ENCODE results near the gene SFXN2.
"Not testable (repeated sequence)": the region's sequence is repeated elsewhere in the genome, so short reads cannot be mapped to it uniquely, and the experiment has no call there.

The SFXN2 gene

DNA sequence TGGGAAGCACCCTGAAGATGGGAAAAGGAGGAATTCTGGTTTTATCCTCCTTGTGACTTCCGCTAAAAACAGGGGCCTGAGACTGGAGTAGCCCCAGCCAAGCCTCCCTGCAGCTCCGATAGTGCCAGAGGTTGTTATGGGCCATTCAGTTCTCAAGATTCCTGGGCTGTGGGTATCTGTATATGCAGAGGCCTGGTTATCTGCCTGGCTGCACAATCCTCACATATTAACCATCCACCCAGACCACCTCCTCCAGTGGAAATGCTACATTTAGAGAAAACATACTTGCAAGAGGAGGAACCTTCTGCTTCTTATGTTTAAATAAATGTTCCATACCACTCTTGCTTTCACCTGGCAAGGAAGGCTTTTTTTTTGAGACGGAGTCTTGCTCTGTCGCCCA lies 34.8 kb upstream of the SFXN2 start:
- no peak for DNase-seq

DNA sequence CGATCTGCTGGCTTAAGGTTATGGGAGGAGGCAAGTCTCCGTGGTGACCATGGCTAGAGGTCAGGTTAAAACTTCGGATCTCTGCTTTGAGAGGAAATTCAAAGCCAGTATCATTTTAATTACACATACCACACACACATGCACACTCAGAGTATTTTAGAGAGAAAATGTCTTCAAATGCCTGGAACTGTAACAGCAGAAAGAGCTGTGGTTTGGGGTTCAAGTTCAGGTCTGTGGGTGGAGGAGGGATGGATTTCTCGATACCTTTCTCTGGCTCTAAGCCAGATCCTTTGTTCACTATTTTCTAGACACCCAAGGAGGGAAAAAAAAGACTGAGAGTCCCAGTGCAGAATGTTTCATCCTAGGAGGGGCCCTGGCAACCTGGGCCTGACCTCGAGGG lies 32.7 kb upstream of the SFXN2 start:
- DNase-seq, result no peak

DNA sequence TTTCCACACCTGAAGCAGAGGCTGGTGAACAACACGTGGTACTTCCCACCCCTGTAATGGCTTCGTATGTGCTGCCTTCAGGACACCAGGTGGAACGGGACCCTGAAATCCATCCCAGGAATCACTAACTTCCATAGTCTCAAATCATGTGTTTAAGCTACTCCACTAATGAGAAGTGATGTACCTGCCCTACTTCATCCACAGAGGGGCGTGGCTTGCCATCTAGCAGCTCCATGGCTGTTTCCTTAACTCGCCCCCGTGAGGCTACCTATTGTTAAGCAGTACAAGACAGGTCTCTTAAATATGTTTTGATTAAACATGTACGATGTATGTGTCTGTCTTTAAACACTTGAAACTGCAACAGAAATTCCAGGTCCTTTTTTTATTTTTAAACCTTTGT lies 32.0 kb upstream of the SFXN2 start:
- peak in 1 of 51 donors; percentile 2 for DNase-seq

DNA sequence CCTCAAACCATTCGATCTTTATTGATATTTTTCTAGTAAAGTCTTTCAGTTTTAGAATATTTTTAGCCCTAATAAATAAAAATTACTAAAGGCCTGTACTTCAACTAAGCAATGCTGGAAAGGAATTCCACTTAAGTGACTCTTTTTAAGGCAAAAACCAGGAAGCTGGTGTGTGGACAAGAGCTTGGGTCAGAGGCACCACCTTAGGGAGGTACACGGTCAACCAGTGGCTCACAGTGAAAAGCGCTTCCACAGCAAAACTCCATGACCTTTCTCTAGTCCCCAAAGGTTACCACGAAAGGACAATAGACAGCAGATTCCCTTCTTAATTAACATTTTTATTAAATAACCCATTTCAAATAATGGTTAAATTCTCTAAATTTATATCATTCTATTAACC lies 31.5 kb upstream of the SFXN2 start:
- no peak for DNase-seq

DNA sequence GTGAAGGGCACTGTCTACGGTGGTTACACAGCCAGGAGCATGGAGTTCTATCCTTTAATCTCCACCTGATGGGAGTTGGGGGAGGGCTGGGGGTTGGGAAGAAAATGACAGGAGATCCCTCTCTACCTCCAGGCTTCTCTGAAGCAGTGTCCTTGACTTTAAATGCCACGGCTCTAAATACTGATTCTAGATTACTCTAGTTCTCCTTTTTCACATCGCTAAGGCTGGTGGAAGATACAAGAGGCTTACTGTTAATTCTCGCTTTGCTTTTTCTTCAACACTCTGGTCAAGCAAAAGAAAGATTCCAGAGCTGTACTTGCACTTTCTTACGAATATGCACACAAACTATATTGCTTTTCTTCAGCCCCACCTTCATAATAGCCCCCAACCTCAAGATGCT lies 30.7 kb upstream of the SFXN2 start:
- no peak for DNase-seq

DNA sequence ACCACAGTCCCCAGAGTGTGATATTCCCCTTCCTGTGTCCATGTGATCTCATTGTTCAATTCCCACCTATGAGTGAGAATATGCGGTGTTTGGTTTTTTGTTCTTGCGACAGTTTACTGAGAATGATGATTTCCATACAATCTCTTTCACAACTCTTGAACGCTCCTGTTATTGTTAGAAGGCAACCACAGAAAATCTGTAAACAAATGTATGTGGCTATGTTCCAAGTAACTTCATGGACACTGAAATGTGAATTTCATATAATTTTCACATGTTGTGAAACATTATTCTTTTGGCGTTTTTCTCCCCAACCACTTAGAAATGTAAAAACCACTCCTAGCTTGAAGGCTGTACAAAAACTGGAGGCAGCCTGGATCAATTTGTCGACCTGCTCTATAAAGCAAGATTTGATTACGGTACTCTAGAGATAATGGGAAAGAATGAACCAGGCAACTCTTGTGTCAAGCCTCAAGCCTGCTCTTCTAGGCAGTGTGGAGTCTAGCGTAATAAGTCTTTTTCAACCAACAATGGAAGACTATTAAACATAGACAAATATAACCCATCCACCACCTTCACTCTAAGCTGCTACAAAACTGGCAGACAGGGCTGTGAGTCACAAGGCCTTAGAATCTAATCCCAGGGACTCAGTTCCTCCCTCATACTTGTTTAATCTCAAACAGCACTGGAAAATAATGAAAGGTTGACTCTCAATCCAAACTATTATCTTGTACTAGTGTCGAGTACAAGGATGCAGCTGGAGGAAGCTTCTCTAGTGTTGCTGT lies 23.0 kb upstream of the SFXN2 start:
- DNase-seq, result no peak

DNA sequence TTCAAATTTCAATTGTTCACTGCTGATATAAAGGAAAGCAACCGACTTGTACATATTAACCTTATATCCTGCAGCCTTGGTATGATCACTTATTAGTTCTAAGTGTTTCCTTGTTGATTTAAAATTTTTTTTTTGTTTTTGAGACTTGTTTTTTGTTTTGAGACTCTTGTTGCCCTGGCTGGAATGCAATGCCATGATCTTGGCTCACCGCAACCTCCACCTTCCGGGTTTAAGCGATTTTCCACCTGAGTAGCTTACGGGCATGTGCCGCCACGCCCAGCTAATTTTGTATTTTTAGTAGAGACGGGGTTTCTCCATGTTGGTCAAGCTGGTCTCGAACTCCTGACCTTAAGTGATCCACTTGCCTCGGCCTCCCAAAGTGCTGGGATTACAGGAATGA lies 19.0 kb upstream of the SFXN2 start:
- not testable (repeated sequence) for DNase-seq

DNA sequence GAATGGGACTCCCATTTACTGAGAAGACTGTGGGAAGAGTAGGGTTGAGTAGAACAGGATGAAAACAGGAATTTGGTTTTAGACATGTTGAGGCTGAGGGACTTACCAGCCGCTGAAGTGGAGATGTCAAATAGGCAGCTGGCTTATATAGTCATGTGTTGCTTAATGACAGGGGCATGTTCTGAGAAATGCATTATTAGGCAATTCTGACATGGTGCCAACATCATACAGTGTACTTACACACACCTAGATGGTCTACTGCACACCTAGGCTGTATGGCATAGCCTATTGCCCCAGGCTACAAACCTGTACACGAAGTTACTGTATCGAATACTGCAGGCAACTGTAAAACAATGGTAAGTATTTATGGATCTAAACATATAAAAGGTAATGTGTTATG lies 17.7 kb upstream of the SFXN2 start:
- DNase-seq, result no peak

DNA sequence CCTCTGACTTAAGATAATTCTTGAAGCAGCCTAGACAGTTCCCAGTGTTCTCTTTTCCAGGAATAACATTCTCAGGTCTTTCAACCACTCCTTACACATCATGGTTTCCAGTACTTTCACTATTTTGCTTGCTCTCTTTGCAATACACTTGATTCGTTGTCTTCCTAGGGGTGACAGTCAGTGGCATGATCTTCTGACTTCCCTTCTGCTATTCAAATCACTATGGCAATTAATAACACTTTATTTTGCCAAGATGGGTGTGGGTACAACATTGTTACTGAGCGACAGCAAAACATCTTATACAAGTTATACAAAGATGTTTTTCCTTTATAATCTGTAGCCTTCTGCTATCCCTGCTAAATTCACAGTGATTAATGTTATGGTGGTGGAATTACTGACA lies 15.5 kb upstream of the SFXN2 start:
- DNase-seq, result no peak

DNA sequence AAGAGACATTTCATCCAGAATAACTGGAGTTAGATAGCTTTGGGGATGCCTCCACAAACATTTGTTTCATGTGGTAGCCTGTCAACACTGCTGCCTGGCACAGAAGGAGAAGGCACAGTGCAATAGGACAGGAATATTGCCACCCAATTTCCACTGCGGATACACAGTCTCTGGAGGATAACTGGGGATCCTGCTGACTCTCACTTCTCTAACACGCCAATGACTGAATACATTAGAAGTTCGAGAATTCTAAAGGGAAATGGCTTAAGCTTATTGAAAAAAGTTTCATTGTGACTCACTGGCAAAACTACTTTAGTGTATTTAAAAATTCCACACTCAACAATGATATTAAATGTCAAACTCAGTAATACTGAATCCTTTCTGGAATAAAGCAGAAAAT lies 13.2 kb upstream of the SFXN2 start:
- no peak for DNase-seq

DNA sequence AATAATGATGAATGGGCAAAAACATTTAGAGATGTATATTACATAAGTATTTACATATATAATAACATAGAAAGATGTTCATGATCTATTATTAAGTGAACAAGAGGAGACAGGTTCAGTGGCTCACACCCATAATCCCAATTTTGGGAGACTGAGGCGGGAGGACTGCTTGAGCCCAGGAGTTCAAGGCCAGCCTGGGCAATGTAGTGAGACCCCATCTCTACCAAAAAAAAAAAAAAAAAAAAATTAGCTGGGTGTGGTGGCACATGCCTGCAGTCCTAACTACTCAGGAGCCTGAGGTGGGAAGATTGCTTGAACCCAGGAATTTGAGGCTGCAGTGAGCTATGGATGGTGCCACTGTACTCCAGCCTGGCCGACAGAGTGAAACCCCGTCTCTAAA lies 12.6 kb upstream of the SFXN2 start:
- DNase-seq, result no peak

DNA sequence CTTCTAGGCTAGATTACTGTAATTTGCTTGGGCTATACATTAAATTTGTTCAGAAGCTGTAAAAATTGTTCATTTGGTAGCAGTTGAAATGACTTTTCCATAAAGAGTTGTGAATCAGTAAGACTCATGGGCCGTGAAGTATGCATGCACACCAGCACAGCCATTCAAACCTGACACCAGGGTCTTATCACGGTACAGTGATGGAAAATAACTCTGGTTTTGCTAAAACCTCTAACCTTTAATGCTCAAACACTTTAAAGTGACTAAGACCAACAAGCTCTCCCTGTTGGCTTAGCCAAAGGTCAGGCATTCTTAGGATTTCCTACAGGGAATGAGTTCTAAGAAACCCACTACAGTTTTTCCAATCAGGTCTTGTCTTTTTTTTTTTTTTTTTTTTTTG lies 11.7 kb upstream of the SFXN2 start:
- no peak for DNase-seq

DNA sequence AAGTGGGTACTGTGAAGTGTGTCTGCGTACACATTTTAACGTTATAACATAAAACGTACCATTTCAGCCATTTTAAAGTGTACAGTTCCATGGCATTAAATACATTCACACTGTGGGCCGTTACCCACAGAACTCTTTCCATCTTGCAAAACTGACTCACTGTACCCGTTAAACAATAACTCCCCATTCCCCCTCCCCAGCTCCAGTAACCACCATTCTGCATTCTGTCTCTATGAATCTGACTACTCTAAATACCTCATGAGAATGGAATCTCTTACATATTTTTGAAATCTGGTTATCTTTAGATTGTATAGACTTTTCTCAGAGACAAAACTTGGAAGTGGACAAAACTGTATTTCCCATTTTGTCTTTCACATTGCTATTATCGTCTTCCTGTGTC lies 9.5 kb upstream of the SFXN2 start:
- no peak for DNase-seq

DNA sequence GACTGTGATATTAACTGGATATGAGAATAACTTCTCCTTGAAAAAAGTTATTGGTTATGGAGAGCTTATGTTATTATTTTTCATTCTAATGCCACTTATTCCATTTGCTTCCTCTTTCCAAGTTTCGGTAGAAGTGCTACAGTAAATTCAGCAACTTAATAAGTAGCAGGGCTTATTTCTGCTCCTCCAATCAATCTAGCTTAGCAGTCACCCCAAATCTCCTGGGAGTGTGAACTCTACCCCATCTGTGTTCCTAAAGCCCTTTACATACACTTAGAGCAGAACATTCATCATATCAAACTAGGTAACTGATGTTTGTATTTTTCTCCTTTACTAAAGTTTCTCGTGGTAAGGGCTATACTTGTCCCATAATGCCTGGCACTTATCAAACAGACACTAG lies 8.9 kb upstream of the SFXN2 start:
- DNase-seq, result no peak

DNA sequence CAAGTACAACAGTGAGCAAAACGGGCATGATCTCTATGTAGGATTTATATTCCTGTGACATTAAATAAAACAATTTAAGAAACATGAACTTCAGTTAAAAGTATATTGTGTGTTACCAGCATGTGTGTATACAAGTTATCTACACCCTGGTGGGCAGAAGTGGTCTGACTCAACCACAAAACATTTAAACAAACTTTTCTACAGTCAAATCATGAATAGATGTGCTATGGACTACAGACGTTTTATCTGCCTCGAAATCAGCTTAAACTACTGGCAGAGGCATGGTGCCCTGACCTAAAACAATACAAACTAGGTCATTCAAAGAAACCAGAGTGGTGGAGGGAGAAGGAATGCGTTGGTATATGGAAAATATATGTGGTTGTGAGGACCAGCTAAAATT lies 3.8 kb upstream of the SFXN2 start:
- no peak for DNase-seq

DNA sequence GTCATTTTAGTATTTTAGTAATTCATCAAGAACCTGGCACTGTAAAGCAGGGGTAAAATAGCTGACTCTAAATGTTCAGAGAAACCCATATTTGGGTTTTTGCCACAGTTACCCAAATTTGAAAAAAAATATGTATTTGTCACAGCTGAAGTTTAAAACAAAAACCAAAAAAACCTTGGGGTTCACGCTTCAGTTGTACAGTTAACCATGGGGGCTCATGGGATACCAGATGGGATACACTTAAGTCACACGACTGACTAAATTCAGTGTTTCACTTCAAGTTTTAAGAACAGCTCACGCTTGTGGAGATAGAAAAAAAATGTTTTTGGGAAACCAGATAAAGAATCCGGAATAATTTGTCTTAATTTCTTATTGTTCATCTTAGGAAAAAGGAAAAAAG lies 2.3 kb upstream of the SFXN2 start:
- no peak for DNase-seq

DNA sequence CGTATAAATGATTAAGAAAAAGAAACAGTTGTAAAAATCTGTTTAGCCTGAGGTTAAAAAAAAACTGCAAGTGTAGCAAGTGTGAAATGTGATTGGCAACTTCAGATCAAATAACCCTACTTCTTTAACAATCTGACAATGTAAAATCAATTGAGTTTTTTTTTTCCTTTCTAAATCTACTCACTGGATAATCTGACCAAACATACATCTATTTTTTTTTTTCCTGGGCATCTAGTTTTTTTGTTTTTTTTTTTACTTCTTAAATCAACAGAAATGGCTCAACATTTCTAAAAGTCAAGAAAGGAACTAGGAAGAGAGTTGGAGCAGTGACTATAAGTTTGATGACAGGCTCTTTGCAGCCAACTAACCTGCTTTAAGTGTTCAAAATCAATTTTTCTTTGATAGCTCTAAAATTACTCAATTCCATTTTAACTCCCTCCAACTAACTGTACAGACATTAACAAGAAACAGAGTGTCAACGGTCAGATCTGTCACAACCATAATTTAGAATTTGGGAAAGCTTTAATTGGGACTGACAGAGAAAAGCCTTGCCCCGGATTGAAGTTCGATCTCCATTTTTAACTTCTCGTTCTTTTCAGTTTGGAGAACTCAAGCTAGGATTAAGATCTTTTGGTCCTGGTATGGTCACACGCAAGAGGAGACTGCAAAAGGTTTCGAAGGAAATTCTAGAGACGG lies 1.4 kb upstream of the SFXN2 start:
- DNase-seq, result no peak

DNA sequence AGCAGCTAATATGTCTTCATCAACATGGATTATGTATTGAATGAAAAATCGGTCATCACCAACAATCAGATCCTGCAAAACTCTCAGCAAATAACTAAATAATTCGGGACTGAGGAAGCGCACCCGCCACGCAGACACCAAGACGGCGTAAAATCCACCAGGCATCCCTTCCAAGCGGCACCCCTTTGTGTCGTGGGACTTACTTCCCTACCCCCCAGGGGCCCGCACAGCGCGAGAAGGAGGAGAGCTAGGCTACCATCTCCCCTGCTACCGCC lies 960 bp upstream of the SFXN2 start:
- peak in 3 of 51 donors; percentile 49 to 64 (median 56) for DNase-seq

DNA sequence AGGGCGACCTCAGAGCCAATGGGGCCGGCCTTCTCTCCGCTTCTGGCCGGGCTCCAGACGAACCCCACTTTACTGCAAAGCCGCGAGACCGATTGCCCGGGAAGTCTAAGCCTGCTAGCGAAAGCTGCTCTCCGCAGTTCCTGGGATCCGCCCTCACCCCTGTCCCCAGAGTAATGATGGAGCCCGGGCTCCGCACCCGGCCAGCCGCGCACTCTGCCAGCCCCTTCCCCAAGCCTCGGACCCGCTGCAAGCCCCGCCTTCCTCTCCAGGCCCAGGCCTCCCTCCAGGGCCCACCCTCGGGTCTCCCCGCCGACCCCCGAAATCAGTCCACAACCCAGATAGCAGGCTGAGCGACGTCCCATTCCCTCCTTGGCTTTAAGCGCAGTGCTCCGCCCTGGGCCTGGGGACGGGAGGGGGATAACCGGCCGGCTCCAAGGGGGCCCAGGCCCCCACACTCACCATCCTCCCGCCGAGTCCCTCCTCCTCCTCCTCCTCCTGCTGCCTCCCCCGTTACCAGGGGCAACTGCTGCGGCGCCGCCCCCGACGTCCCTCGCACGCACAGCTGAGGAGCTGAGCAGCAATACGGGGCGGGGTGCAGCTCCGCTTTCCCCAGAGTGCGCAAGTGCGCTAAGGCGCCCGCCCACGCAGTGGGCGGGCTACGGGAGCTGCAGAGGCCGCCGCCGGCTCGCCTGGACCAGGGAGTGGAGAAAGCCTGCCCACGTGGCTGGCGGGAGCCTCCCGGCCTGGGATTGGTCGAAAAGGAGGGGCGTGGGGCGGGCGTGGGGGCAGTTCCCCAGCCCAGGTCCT lies 419 bp upstream of the SFXN2 start, which contains the start of gene ARL3:
Gene ARL3, minus strand, starts transcription at position 584 of the 807 bp plus-strand sequence. Its CDS starts 122 bp downstream, at position 462.
- DNase-seq, result peak; percentile 63 to 99 (median 97)

DNA sequence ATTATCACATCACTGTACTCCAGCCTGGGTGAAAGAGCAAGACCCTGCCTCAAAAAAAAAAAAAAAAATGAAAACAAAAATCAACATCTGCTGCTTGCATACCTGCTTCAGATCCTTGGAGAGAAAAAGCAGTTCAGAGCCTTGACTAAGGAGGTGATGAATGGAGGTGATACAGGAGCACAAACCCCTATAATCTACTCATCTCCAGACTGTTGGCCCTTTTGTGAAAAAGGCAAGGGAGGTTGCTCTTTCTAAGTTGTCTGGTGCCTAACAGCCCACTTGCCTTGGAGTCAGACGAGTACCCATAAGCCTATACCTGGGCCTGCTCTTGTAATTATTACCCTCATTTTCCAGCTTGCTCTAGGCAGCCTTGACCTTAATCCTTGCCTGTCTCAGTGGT lies 1.4 kb downstream of the SFXN2 start:
- DNase-seq, result no peak

DNA sequence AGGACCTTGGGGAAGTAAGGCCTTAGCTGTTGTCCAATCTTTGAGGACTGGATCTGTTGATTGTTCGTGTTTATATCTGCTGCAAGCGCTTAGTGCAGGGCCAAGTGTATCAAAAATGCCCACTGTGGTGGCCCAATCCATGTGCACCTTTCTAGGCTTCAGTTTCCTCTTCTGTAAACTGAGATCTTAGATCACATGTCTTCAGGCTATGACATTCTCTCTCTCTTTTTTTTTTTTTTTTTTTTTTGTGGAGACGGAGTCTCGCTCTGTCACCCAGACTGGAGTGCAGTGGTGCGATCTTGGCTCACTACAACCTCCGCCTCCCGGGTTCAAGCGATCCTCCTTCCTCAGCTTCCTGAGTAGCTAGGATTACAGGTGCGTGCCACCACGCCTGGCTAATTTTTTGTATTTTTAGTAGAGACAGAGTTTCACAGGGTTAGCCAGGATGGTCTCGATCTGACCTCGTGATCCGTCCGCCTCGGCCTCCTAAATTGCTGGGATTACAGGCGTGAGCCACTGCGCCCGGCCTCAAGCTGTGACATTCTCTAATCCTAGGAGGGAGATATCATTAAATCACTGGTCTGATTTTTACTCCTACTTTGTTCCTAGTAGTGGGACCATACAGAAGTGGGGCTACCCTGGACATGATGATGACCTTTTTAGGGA lies 2.6 kb downstream of the SFXN2 start:
- DNase-seq, result not testable (repeated sequence)

DNA sequence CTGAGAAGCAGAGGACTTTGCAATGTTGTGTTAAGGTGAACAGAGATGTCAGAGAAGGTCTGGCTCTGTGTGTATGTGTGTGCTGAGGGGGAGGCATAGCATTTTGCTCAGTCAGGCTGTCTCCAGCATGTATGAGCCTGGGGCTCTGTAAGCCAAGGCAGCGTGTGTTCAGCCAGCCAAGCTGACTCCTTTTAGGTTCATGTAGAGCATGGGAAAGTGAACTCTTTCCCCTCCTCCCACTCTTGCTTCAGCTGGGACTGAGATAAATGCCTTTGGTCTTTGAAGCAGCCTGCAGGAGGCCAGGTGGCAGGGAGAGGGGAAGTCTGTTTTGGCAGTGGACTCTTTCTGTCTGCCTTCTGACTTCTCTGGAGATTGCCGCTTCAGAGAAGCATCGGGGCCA lies 3.8 kb downstream of the SFXN2 start:
- DNase-seq, result no peak
